Neural cell (in vitro differentiated cells): ENCODE measurements around the gene DHH. TPM values are rescaled to one million over a fixed set of nuclear protein-coding genes. Genes with fewer than 3 reads are reported as not detected.

ENCODE experiments used
- H2AFZ ChIP-seq: fragments of 200-600, 300-800 bp; sonication (generic), shearing (Covaris generic); 2 replicates; pipeline ENCODE4 v1.6.0; 2014; ENCODE audit warnings: low read depth, mild to moderate bottlenecking, antibody characterized with exemption, low read length, moderate library complexity
- H3F3A ChIP-seq: fragments of 200-600 bp; shearing (Covaris generic); 2 replicates; pipeline ENCODE4 v1.6.1; 2016; ENCODE audit warnings: mild to moderate bottlenecking, moderate library complexity, mixed read lengths, antibody characterized with exemption, low read length; ENCODE audit not compliant: insufficient read depth, poor library complexity, severe bottlenecking
- H3K27ac ChIP-seq: fragments of 200-600, 300-800 bp; sonication (generic), shearing (Covaris generic); 2 replicates; pipeline ENCODE4 v1.5.1; 2014; ENCODE audit warnings: mild to moderate bottlenecking, low read length, moderate library complexity
- H3K27me3 ChIP-seq: fragments of 300-800, 200-600 bp; sonication (generic), shearing (Covaris generic); 2 replicates; pipeline ENCODE4 v1.6.0; 2014; ENCODE audit warnings: mild to moderate bottlenecking, low read depth, low read length, moderate library complexity; ENCODE audit not compliant: insufficient read depth
- H3K36me3 ChIP-seq: fragments of 300-800, 200-600 bp; sonication (generic), shearing (Covaris generic); 2 replicates; pipeline ENCODE4 v1.5.1; 2014; ENCODE audit warnings: mild to moderate bottlenecking, antibody characterized with exemption, low read length, moderate library complexity; ENCODE audit not compliant: insufficient read depth
- H3K4me2 ChIP-seq: fragments of 300-800, 200-600 bp; sonication (generic), shearing (Covaris generic); 2 replicates; pipeline ENCODE4 v1.6.0; 2014; ENCODE audit warnings: mild to moderate bottlenecking, low read length
- H3K4me3 ChIP-seq: fragments of 300-800, 200-600 bp; sonication (generic), shearing (Covaris generic); 2 replicates; pipeline ENCODE4 v1.5.1; 2014; ENCODE audit warnings: mild to moderate bottlenecking, low read length, moderate library complexity
- H3K79me2 ChIP-seq: fragments of 200-600 bp; shearing (Covaris generic); replicated peaks from 2 replicates; pipeline ENCODE4 v1.6.0; 2014; ENCODE audit warnings: mild to moderate bottlenecking, low read length, moderate library complexity; ENCODE audit not compliant: insufficient read depth
- H3K9ac ChIP-seq: fragments of 300-800, 200-600 bp; sonication (generic), shearing (Covaris generic); 2 replicates; pipeline ENCODE4 v1.6.1; 2016; ENCODE audit warnings: mild to moderate bottlenecking, low read length, mixed read lengths
- H3K9me2 ChIP-seq: fragments of 200-600 bp; shearing (Covaris generic); 2 replicates; pipeline ENCODE4 v1.6.1; 2016; ENCODE audit warnings: mild to moderate bottlenecking, low read length, mixed read lengths; ENCODE audit not compliant: insufficient read depth
- H3K9me3 ChIP-seq: fragments of 200-600, 300-800 bp; sonication (generic), shearing (Covaris generic); 2 replicates; pipeline ENCODE4 v1.6.1; 2016; ENCODE audit warnings: mild to moderate bottlenecking, mixed run types, low read length, moderate library complexity, mixed read lengths
- H4K20me1 ChIP-seq: fragments of 200-600 bp; shearing (Covaris generic); 2 replicates; pipeline ENCODE4 v1.6.1; 2016; ENCODE audit warnings: mild to moderate bottlenecking, mixed run types; ENCODE audit not compliant: insufficient read depth
- EP300 ChIP-seq: fragments of 450-650 bp; conservative IDR thresholded peaks from 2 replicates; pipeline ENCODE4 v1.6.1; 2014; ENCODE audit warnings: antibody characterized with exemption, mild to moderate bottlenecking, moderate library complexity; ENCODE audit not compliant: poor library complexity, severe bottlenecking
- EZH2 ChIP-seq: fragments of 200-600, 300-800 bp; shearing (Covaris generic), sonication (generic); IDR thresholded peaks from 2 replicates; pipeline ENCODE4 v1.6.1; 2014; ENCODE audit warnings: antibody characterized with exemption, low read length, borderline replicate concordance, mild to moderate bottlenecking; ENCODE audit not compliant: insufficient read depth, poor library complexity, severe bottlenecking
- MXI1 ChIP-seq: fragments of 450-650 bp; conservative IDR thresholded peaks from 2 replicates; pipeline ENCODE4 v1.6.1; 2014; ENCODE audit warnings: antibody characterized with exemption, mild to moderate bottlenecking; ENCODE audit not compliant: poor library complexity, severe bottlenecking
- POLR2AphosphoS5 ChIP-seq: IDR thresholded peaks from 2 replicates; pipeline ENCODE4 v1.6.1; 2012
- RAD21 ChIP-seq: fragments of 450-650 bp; conservative IDR thresholded peaks from 2 replicates; pipeline ENCODE4 v1.6.1; 2014; ENCODE audit warnings: antibody characterized with exemption, mild to moderate bottlenecking, moderate library complexity
- SMC3 ChIP-seq: fragments of 450-650 bp; conservative IDR thresholded peaks from 2 replicates; pipeline ENCODE4 v1.6.1; 2014; ENCODE audit warnings: antibody characterized with exemption, mild to moderate bottlenecking, moderate library complexity; ENCODE audit not compliant: poor library complexity
- TAF1 ChIP-seq: IDR thresholded peaks from 2 replicates; pipeline ENCODE4 v1.6.1; 2012; ENCODE audit warnings: low read depth
- polyA plus RNA-seq: library from polyadenylated mRNA; depleted of rRNA; stranded (reverse); fragments of >200 nt; gene quantifications from 2 replicates; pipeline ENCODE4 v1.2.3, GENCODE V29; 2014
- TF ChIP-seq, protein P1 (sequence below): fragments of 450-650 bp; IDR thresholded peaks from 2 replicates; pipeline ENCODE4 v1.5.1; 2014; ENCODE audit warnings: antibody characterized with exemption, mild to moderate bottlenecking, moderate library complexity; ENCODE audit not compliant: poor library complexity, severe bottlenecking
- TF ChIP-seq, protein P2 (sequence below): IDR thresholded peaks from 2 replicates; pipeline ENCODE4 v1.6.1; 2012; ENCODE audit warnings: borderline replicate concordance

Gene DHH
- polyA plus RNA-seq, 1 donor from 2014 or later = 0.66 TPM

DNA sequence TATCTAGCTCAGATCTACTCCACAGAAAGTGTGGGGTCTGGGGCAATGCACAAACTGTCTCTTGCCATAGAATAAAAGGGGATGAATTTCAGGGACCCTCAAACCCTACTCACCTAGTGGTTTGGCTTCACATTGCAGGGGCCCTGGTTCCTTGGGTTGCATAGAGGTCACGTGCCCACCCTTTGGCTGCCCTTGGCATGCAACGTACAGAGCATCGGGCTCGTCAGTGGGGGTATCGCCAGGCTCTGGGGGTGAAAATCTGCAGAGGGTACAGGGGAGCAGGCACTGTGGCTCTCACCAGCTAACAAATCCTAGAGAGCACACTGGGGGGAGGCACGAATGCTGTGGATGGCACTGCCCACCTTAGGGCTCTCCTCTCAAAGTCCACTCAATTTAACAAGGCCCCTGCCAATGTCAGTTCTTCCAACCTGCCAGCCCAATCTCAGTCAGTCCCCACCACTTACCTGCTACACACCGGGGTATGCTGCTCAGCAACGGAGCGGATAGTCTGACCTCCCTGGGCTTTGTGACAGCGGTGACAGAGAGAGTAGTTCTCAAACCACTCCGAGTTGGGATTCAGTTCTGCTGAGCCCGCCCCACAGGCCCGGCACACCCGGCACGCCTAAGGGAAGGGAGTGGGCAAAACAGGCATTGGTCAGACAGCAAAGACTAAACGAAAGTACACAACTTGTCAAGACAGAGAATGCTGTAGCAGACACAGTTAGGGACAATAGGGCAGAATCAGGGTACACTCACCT, 42.0 kb downstream of the DHH start:
- no peak overlapping the region for H3K9ac ChIP-seq
- no peaks in the 10 kb centered on the region for H3K36me3 ChIP-seq
- no peak overlapping the region for H3K4me3 ChIP-seq
- H3K4me2 ChIP-seq = no peak overlapping the region
- H3F3A ChIP-seq = no peaks in the 10 kb centered on the region
- H3K9me2 ChIP-seq = no peaks in the 10 kb centered on the region
- TF ChIP-seq, protein P1, sequence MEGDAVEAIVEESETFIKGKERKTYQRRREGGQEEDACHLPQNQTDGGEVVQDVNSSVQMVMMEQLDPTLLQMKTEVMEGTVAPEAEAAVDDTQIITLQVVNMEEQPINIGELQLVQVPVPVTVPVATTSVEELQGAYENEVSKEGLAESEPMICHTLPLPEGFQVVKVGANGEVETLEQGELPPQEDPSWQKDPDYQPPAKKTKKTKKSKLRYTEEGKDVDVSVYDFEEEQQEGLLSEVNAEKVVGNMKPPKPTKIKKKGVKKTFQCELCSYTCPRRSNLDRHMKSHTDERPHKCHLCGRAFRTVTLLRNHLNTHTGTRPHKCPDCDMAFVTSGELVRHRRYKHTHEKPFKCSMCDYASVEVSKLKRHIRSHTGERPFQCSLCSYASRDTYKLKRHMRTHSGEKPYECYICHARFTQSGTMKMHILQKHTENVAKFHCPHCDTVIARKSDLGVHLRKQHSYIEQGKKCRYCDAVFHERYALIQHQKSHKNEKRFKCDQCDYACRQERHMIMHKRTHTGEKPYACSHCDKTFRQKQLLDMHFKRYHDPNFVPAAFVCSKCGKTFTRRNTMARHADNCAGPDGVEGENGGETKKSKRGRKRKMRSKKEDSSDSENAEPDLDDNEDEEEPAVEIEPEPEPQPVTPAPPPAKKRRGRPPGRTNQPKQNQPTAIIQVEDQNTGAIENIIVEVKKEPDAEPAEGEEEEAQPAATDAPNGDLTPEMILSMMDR = no peak
- no peak for TF ChIP-seq EP300
- no peak for TF ChIP-seq TAF1
- TF ChIP-seq POLR2AphosphoS5 = no peak
- TF ChIP-seq, protein P2, sequence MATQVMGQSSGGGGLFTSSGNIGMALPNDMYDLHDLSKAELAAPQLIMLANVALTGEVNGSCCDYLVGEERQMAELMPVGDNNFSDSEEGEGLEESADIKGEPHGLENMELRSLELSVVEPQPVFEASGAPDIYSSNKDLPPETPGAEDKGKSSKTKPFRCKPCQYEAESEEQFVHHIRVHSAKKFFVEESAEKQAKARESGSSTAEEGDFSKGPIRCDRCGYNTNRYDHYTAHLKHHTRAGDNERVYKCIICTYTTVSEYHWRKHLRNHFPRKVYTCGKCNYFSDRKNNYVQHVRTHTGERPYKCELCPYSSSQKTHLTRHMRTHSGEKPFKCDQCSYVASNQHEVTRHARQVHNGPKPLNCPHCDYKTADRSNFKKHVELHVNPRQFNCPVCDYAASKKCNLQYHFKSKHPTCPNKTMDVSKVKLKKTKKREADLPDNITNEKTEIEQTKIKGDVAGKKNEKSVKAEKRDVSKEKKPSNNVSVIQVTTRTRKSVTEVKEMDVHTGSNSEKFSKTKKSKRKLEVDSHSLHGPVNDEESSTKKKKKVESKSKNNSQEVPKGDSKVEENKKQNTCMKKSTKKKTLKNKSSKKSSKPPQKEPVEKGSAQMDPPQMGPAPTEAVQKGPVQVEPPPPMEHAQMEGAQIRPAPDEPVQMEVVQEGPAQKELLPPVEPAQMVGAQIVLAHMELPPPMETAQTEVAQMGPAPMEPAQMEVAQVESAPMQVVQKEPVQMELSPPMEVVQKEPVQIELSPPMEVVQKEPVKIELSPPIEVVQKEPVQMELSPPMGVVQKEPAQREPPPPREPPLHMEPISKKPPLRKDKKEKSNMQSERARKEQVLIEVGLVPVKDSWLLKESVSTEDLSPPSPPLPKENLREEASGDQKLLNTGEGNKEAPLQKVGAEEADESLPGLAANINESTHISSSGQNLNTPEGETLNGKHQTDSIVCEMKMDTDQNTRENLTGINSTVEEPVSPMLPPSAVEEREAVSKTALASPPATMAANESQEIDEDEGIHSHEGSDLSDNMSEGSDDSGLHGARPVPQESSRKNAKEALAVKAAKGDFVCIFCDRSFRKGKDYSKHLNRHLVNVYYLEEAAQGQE = no peak
- no peak for TF ChIP-seq MXI1
- TF ChIP-seq RAD21 = no peak
- TF ChIP-seq SMC3 = no peak
- no peak for TF ChIP-seq EZH2
- no peaks in the 10 kb centered on the region for H3K27me3 ChIP-seq
- peaks cover 33% of the 10 kb centered on the region for H3K79me2 ChIP-seq
- no peaks in the 10 kb centered on the region for H3K9me3 ChIP-seq
- H2AFZ ChIP-seq = no peak overlapping the region
- H3K27ac ChIP-seq = no peak overlapping the region
- peaks cover 17% of the 10 kb centered on the region for H4K20me1 ChIP-seq

DNA sequence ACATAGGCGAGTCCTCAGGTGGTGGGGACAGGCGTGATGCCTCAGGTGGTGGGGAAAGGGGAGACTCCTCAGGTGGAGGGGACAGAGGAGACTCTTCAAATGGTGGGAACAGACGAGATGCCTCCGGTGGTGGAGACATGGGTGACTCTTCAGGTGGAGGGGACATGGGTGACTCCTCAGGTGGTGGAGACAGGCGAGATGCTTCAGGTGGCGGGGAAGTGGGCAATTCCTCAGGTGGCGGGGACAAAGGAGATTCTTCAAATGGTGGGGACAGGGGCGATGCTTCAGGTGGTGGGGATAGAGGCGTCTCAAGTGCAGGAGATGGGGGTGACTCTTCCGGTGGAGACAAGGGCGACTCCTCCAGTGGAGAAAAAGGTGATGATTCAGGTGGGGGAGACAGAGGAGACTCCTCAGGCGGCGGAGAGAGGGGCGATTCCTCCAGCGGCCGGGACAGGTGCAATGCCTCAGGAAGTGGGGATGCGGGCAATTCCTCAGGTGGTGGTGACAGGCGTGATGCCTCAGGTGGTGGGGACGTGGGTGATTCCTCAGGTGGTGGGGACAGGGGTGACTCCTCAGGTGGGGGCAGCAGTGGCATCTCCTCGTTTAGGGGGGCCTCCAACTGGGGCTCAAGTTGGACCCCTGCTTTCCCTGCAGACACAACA, 42.7 kb downstream of the DHH start:
- no peaks in the 10 kb centered on the region for H3K27me3 ChIP-seq
- H3K4me3 ChIP-seq = no peak overlapping the region
- TF ChIP-seq MXI1 = no peak
- TF ChIP-seq EP300 = no peak
- no peak for TF ChIP-seq EZH2
- no peak for TF ChIP-seq TAF1
- no peak for TF ChIP-seq RAD21
- no peak for TF ChIP-seq POLR2AphosphoS5
- TF ChIP-seq, protein P2 = no peak
- TF ChIP-seq, protein P1 = no peak
- TF ChIP-seq SMC3 = no peak
- no peaks in the 10 kb centered on the region for H3K36me3 ChIP-seq
- no peaks in the 10 kb centered on the region for H3F3A ChIP-seq
- no peak overlapping the region for H3K4me2 ChIP-seq
- no peak overlapping the region for H3K9ac ChIP-seq
- H3K9me3 ChIP-seq = no peaks in the 10 kb centered on the region
- H2AFZ ChIP-seq = no peak overlapping the region
- H3K27ac ChIP-seq = no peak overlapping the region
- peaks cover 26% of the 10 kb centered on the region for H3K79me2 ChIP-seq
- peaks cover 12% of the 10 kb centered on the region for H4K20me1 ChIP-seq
- H3K9me2 ChIP-seq = no peaks in the 10 kb centered on the region
